ENCODE data around the gene NWD2. TPM values are rescaled to one million over a fixed set of nuclear protein-coding genes. Genes with fewer than 3 reads are reported as not detected.
"Not testable (repeated sequence)": the region's sequence is repeated elsewhere in the genome, so short reads cannot be mapped to it uniquely, and the experiment has no call there.

Gene NWD2
- total RNA-seq, 1 experiment from 2014 or later: not detected

DNA sequence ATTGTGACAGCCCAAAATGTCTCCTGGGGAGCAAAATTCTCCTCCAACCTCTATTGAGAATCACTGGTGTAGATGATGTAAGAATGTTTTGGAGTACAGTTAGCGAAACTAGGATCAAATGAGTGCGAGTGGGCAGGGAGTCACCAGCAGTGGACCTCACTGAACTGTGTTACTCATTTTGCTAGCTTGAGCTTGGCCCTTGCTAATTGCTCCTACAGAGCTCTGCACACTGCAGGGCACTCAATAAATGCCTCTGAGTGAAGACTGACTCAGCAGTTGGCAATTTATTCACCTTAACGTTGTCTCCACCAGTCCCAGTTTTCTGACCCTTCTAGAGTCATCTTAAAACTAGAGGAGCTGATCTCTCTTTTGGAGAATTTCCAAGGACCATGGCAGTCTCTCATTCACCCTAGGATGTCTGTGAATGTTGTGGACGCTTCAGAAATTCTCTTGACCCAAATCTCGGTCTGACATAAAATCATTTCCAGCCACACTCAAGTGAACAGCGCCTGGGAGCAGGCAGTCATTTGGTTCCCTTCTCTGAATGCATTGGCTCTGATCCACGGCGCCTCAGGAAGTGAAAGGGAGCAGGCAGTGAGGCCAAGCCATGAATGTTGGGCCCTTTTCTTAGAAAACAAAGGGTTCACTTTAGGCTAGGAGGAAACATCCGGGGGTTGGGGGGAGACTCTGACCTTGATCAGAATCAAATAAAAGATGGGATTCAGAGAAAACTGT lies 148.1 kb downstream of the NWD2 start:
- DNase-seq (ENCODE audit: extremely low read depth, low read depth): no peak

DNA sequence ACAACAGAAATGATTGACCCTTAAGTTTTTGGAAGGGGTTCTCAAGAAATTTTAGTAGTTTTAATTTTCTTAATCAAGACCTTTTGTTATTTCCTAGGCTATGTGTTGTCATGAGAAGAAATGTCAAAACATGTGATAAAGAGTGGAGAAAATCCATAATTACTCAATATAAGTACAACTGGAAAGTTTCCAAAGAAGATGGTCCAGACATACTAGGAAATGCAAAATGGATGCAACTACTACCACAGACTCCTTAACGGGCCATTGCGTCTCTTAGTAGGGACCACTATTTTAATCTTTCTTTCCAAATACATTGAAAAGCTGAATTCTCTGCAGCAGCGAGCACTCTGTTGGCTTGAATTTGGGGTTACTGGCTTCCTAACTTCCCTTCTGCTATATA lies 148.8 kb downstream of the NWD2 start:
- no peak for DNase-seq (ENCODE audit: extremely low read depth, low read depth)

- DNase-seq (ENCODE audit: extremely low read depth, low read depth): no peak
Measured at GRCh38 chr4:37393889-37394288, 149.3 kb downstream of the NWD2 start.

GRCh38 chr4:37397505-37397904 lies 153.0 kb downstream of the NWD2 start:
- DNase-seq (ENCODE audit: extremely low read depth, low read depth): no peak

DNA sequence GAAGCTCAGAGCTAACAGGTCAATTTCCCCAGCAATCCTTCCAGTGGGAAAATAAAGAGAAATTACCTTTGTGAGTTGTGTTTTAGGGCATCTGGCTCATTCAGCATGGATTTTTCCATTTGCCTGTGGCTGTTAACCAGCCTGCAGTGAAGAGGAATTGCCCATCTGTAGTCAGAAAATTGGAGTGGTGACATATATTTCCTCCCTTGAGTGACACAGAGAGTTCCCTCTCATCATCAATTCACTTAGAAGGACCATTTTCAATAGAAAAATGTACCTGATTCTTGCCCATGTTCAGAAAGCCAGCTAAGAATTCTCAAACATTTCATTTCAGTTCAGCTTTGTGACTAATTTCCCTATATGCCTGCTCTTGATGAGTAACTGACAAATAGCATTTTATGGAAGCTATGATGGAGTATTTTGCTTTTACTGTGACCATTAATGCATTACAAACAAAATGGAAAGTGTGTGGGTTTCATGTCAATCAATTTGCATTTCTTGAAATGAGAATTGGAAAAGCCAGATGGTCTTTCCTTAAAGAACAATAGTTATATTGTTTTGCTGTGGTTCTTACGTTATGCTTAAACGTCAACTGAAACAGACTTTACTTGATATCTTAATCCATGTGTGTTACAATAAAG lies 155.8 kb downstream of the NWD2 start:
- no peak for DNase-seq (ENCODE audit: extremely low read depth, low read depth)

DNA sequence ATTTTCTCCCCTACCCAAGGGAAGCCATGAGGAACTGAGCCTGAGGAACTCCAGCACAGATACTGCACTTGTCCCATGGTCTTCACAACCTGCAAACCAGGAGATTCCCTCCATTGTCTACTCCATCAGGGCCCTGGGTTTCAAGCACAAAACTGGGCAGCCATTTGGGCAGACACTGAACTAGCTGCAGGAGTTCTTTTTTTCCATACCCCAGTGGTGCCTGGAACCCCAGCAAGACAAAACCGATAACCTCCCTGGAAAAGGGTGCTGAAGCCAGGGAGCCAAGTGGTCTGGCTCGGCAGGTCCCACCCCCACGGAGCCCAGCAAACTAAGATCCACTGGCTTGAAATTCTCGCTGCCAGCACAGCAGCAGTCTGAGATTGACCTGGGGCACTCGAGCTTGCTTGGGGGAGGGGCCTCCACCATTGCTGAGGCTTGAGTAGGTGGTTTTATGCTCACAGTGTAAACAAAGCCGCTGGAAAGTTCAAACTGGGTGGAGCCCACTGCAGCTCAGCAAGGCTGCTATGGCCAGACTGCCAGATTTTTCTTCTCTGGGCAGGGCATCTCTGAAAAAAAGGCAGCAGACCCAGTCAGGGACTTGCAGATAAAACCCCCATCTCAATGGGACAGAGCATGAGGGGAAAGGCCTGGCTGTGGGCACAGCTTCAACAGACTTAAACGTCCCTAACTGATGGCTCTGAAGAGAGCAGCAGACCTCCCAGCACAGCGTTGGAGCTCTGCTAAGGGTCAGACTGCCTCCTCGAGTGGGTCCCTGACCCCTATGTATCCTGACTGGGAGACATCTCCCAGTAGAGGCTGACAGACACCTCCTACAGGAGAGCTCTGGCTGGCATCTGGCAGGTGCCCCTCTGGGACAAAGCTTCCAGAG lies 163.6 kb downstream of the NWD2 start:
- peak; percentile 4 for DNase-seq (ENCODE audit: extremely low read depth, low read depth)

DNA sequence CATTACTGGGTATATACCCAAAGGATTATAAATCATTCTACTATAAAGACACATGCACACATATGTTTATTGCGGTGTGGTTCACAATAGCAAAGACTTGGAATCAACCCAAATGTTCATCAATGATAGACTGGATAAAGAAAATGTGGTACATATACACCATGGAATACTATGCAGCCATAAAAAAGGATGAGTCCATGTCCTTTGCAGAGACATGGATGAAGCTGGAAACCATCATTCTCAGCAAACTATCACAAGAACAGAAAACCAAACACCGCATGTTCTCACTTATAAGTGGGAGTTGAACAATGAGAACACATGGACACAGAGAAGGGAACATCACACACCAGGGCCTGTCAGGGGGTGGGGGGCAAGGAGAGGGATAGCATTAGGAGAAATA lies 169.1 kb downstream of the NWD2 start:
- DNase-seq (ENCODE audit: extremely low read depth, low read depth): not testable (repeated sequence)

GRCh38 chr4:37415845-37416369 lies 171.4 kb downstream of the NWD2 start:
- DNase-seq (ENCODE audit: extremely low read depth, low read depth): no peak

DNA sequence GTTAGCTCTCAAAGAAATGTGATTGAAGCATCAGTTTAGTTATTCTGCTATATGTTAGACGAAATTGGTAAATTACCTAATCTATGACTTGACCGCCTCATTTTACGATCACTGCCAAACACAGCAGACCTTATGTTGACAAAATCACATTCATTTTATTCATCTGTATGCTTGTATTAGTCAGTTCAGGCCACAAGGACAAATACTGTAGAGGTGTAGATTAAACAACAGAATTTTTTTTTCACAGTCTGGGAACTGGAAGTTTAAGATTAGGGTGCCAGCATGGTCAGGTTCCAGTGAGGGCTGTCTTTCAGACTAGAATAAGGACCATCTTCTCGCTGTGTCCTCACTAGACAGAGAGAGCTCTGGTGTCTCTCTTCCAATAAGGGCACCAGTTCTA lies 177.1 kb downstream of the NWD2 start:
- no peak for DNase-seq (ENCODE audit: extremely low read depth, low read depth)

DNA sequence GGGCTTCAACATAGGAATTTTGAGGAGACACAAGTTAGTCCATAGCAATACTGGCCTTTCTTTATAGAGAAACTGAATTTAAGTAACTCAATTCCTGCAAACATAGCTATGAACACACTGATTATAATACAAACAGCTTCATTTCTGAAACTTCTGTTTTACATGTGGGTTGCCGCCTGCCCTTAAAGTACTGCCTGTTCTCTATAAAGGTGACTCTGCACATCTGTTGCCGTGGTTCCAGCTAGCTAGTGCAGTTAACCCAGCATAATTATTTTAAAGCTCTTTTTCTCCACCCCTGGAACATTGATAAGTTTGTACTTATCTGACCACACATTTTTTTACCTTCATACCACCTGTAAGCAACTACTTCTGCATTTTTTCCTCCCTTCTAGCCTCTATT lies 177.6 kb downstream of the NWD2 start:
- DNase-seq (ENCODE audit: extremely low read depth, low read depth): no peak

DNA sequence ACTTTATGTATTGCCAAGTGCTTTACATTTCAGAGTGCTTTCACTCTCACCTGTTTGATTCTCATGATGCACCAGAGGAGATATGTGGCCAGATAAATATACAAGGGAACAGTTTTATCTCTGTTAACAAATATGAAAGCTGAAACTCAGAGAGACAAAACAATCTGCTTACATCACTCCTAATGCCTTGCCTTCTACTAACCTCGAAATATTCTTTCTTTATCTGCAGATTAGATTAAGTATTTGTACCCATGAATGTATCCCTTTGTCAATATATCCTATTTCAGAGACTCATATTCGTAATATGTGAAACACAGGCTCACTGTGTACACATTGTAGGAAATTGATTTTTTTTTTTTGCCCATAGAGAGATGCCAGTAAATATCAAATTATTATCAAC lies 178.1 kb downstream of the NWD2 start:
- no peak for DNase-seq (ENCODE audit: extremely low read depth, low read depth)

DNA sequence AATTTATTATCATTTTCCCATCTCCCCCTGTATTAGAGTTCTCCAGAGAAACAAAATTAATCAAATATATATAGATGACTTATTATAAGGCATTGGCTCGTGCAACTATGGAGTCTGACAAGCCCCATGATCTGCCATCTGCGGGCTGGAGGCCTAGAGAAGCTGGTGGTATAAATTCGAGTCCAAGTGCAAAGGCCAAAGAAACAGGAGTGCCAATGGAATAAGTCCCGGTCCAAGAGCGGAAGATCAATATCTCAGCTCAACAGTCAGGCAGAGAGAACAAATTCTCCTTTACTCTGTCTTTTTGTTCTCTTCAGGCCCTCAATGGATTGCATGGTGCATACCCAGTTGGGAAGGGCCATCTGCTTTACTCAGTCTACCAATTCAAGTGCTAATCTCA lies 178.8 kb downstream of the NWD2 start:
- DNase-seq (ENCODE audit: extremely low read depth, low read depth): no peak

GRCh38 chr4:37424753-37425152 lies 180.2 kb downstream of the NWD2 start:
- no peak for DNase-seq (ENCODE audit: extremely low read depth, low read depth)

DNA sequence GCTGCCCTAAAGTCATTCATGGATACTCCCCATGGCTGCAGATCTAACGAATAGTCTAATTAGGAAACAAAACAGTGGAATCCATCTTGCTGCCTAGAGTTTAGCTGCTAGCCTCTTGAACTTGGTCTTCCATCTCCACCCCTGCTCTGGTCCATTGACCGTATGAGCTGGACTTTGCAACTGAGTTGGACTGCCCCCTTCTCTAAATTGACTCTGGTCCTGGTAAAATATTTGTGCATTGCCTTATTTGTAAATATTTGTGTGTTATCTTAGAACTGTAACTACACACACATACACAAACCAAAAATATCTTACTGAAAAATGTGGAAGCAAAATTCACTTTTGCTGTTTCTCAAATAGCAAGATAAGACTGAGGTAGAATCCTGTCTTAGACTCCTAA lies 181.3 kb downstream of the NWD2 start:
- no peak for DNase-seq (ENCODE audit: extremely low read depth, low read depth)

GRCh38 chr4:37427193-37427592 lies 182.7 kb downstream of the NWD2 start:
- no peak for DNase-seq (ENCODE audit: extremely low read depth, low read depth)

- no peak for DNase-seq (ENCODE audit: extremely low read depth, low read depth)
Measured at GRCh38 chr4:37429906-37430305, 185.4 kb downstream of the NWD2 start.

GRCh38 chr4:37430718-37431416 lies 186.3 kb downstream of the NWD2 start:
- no peak for DNase-seq (ENCODE audit: extremely low read depth, low read depth)

- DNase-seq (ENCODE audit: extremely low read depth, low read depth): no peak
Measured at GRCh38 chr4:37431417-37431743, 186.8 kb downstream of the NWD2 start.

- DNase-seq (ENCODE audit: extremely low read depth, low read depth): no peak
Measured at GRCh38 chr4:37434469-37434868, 189.9 kb downstream of the NWD2 start.

DNA sequence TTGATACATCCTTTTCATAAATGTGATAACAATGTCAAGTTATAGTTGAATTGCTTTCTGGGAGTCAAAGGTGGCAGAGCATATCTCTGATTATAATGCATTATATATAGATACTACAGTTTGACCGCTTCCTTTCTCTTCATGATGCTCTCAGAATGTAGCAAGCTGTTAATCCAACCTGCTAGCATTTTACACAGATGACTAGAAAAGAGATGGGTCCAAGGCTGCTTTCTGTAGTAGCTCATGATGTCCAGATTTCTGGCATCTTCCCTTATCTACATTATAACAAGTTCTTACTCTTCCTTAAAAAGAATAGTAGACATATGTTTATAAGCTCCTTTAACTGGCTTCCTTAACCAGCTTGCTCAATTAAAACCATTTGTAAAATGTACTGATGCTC lies 192.0 kb downstream of the NWD2 start:
- no peak for DNase-seq (ENCODE audit: extremely low read depth, low read depth)

DNA sequence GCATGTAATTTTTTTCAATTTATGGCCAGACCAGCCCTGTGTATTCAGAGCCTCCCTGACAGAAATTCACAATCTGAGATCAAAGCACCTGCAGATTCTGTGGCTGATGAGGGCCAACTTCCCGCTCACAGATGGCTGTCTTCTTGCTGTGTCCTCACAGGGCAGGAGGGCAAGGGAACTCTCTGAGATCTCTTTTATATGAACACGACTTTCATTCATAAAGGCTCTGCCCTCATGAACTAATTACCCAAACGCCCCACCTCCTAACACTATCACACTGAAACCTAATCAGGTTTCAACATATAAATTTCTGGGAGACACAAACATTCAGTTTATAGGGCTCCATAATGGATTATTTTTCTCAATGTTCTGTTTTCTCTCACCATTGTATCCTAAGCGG lies 192.6 kb downstream of the NWD2 start:
- DNase-seq (ENCODE audit: extremely low read depth, low read depth): no peak
